ENCODE results near the gene DUOX1.

Gene DUOX1

GRCh38 chr15:45201869-45202268 lies 72.1 kb downstream of the DUOX1 start:
- in situ Hi-C loops (cut with MboI; ENCODE audit: low sequenced_read_pairs, unreplicated experiment) = loop anchor here (10.0 kb wide), 1 partner anchor 203 kb away; a partner anchor contains a TSS
- DNase-seq (ENCODE audit: low spot score) = no peak
- no peak for TF ChIP-seq CTCF (IDR thresholded peaks at IDR 0.05; ENCODE audit: borderline replicate concordance, control extremely low read depth, extremely low read depth, insufficient read depth, missing control alignments)

- no peak for DNase-seq (ENCODE audit: low spot score)
Observed at GRCh38 chr15:45203182-45203581, 73.4 kb downstream of the DUOX1 start.

GRCh38 chr15:45205192-45205591 lies 75.4 kb downstream of the DUOX1 start:
- in situ Hi-C loops (cut with MboI; ENCODE audit: low sequenced_read_pairs, unreplicated experiment) = loop anchor here (10.0 kb wide), 1 partner anchor 200 kb away; a partner anchor contains a TSS
- TF ChIP-seq CTCF (IDR thresholded peaks at IDR 0.05; ENCODE audit: borderline replicate concordance, control extremely low read depth, extremely low read depth, insufficient read depth, missing control alignments) = peak; percentile 90

More at GRCh38 chr15:45203182-45203581, 73.4 kb downstream of the DUOX1 start:
- in situ Hi-C loops (cut with MboI; ENCODE audit: low sequenced_read_pairs, unreplicated experiment) = loop anchor here (10.0 kb wide), 1 partner anchor 202 kb away; a partner anchor contains a TSS
- no peak for TF ChIP-seq CTCF (IDR thresholded peaks at IDR 0.05; ENCODE audit: borderline replicate concordance, control extremely low read depth, extremely low read depth, insufficient read depth, missing control alignments)

GRCh38 chr15:45212493-45212892 lies 82.7 kb downstream of the DUOX1 start:
- in situ Hi-C loops (cut with MboI; ENCODE audit: low sequenced_read_pairs, unreplicated experiment) = no loop called here

More at GRCh38 chr15:45205192-45205591, 75.4 kb downstream of the DUOX1 start:
- peak; percentile 72 for DNase-seq (ENCODE audit: low spot score)

More at GRCh38 chr15:45212493-45212892, 82.7 kb downstream of the DUOX1 start:
- TF ChIP-seq CTCF (IDR thresholded peaks at IDR 0.05; ENCODE audit: borderline replicate concordance, control extremely low read depth, extremely low read depth, insufficient read depth, missing control alignments) = no peak
- no peak for DNase-seq (ENCODE audit: low spot score)

Measured in GM13976 (cell line).